Fibroblast of skin of right quadriceps (primary cell): ENCODE results near the gene GABRG3.
"Not testable (repeated sequence)": the region's sequence is repeated elsewhere in the genome, so short reads cannot be mapped to it uniquely, and the experiment has no call there.

Experiments used
- DNase-seq: peaks from one replicate; pipeline ENCODE4 v3.0.0-alpha.2; 2013

GABRG3 gene

DNA sequence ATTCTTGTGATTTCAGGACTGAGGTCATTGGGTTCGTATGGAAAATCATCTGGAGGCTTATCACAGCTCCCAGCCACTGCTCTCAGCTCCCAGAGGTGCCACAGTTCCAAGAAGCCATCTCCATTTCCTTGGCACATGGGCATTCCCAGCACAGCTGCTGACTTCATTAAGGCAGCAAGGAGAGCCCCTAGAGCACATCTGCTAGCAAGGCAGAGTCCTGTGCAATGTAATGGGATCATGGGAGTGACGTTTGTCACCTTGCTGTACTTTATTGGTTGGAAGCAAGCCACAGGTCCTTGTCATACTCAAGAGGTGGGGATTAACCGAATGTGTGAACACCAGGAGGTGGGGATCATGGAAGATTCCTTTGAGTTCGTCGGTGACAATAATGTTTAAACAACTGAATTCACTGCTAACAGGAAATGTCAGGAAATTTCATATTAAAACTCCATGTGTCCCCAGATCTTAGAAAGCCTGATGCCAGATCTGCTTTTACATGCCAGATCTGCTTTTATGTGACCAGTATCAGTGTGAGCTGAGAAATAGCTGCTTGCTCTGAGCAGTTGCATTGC, 148.8 kb downstream of the GABRG3 start:
- DNase-seq, result no peak

DNA sequence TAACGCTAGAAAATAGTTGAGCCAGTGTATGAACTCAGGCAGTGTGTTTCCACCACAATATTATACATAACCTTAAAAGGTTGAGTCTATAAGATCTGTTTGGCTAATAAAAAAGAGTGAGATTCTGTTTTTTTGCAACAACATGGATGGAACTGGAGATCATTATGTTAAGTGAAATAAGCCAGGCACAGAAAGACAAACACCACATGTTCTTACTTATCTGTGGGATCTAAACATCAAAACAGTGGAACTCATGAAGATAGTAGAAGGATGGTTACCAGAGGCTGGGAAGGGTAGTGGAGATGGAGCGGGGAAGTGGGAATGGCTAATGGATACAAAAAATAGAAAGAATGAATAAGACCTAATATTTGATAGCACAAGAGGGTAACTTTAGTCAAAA, 150.7 kb downstream of the GABRG3 start:
- no peak for DNase-seq

DNA sequence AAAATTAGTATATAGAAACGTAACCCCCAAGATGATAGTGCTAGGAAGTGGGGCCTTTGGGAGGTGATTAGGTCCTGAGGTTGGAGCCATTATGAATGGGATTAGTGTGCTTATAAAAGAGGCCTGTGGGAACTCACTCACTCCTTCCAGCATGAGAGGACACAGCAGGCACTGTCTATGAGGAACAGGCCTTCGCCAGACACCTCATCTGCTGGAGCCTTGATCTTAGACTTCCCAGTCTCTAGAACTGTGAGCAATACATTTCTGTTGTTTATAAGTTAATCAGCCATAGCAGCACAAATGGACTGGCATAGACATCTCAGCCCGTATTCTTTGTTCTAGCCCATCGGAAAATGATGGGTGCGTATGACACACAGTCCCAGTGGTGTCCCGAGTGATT, 152.3 kb downstream of the GABRG3 start:
- DNase-seq, result no peak

DNA sequence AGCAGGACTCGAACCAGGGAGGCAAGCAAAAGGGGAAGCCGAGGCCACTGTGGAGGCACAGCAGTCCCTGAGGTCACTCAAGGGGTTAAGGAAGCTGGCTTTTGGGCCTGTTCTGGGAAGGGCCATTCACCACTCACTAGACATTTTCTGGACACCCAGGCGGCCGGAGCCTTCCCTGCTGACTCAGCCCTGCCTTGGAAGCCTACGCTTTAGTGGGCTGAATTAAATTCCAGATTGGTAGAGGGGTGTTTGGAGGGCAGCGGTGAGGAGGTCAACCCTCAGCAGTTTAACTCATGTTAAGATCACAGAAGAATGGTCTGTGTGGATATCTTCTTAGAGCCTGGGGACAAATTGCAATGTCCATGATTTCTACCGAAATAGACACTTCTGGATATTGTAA, 152.8 kb downstream of the GABRG3 start:
- no peak for DNase-seq

DNA sequence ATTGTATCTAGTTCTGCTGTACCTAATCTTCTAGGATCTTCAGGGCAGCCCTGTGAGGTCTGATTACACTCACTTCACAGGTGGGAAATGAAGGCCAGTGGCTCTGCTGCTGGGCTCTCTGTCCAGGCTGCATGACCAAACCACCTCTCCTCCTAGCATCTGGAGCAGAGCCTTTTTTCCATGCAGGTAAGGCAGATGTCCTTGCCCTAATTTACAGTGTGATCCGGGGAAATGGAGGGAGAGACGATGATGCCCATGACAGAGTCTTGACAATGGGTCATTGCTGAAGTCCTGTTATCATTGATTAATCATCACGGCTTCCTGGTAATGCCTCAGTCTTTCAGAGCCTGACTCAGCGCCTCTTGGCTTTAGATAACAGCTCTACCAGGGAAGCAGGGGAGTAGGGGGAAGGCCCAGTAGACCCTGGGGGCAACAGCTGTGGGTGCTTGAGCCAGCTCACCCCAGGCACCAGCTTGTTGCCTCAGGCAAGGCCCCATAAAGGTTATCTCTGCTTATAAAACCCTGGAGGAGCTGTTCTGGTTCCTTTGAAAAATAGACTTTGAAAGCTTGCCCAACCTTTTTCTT, 153.4 kb downstream of the GABRG3 start:
- DNase-seq, result no peak

DNA sequence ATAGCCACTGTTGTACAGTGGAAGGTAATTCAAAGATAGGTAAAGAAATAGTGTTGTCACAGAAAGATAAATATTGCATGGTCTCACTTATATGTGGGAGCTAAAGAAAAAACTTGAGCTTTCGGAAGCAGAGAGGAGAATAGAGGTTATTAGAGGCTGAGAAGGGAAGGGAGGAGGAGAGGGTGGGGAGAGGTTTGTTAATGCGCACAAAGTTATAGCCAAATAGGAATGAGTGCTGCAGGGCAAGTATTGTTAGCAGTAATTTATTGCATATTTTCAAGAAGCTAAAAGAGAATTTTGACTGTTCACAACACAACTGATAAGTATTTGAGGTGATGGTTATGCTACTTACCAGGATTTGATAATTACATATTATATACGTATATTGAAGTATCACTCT, 154.2 kb downstream of the GABRG3 start:
- no peak for DNase-seq

DNA sequence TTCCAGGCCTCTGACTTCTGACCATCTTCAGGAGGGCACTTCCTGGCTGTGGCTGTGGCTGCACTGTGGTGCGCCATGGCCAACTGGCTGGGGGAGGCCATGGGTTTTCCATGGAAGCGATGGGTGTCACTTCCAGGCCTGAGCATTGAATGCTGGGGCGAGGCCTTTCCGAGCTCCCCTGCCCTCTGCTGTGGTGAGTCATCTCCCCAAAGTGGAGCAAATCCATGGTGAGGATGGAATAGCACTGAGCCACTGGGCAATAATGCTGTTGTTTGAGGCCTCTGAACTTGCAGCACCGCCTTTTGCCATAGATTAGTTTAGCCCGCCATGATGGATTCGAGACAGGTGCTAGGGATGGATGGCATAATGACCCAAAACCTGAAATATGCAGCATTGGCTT, 155.5 kb downstream of the GABRG3 start:
- no peak for DNase-seq

DNA sequence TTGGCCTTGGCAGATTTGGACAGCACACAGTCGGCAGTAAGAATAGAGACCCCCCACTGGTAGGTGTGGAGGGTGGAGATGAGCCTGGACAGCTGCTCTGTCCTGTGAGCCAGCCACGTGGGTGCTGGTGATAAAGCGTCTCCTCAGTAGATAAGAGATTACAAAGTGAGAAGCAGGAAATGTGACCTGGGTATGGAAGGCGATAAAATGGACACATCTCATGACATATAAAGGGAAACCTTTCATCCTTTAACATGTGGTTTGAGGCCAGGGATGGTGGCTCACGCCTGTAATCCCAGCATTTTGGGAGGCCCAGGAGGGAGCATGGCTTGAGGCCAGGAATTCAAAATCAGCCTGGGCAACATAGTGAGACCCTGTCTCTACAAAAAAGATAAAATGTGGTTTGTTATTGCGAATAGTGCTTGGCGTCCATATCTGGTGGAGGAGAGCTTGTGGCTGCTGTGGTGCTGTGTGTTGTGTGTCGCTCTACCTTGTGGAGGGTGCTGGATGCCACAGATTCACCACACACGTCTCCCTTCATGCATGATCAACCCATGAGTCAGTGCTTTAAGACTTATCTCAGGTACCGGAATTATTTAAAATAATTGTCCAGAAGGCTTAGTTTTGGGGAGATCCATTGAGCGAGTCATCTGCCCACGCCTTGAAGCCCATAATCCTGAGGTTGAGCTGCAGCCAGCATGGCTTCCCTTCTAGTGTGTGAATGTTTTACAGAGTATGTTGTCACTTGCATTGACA, 157.0 kb downstream of the GABRG3 start:
- DNase-seq, result no peak

DNA sequence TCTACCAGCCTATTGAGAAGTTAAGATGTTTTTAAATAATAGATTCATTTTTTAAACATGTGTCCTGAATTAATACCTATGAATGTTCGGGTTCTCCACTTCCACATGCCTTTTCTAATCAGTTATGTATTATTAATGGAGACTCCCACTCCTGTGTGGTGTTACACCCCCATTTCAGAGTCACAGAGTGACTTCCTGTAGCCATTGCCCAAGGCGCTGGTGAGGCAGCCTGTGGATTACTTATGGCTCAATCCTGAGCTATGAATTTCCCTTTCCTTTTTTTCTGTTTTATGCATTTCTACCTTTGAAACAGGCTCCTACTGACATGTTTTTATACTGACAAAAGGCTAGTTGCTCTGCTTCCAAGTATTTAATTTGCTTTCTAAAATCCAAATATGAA, 162.3 kb downstream of the GABRG3 start:
- no peak for DNase-seq

DNA sequence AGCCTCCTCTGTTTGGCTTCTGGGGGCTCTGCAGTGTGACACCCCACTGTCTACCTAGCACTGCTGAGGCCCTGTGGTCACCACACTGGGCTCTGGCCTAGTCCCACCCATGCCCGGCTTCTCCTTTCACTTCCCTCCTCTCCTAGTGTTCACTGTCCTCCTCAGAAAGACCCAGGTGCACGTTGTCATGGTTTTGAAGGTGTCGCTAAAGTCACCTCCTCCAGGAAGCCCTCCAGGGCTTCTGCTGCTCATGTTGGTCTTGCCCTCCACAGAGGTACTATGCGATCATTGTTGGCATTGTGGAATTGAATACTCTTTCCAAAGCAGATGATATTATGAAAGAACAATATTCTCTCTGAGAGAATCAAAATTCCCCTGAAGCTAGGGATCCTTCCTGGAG, 163.5 kb downstream of the GABRG3 start:
- no peak for DNase-seq

DNA sequence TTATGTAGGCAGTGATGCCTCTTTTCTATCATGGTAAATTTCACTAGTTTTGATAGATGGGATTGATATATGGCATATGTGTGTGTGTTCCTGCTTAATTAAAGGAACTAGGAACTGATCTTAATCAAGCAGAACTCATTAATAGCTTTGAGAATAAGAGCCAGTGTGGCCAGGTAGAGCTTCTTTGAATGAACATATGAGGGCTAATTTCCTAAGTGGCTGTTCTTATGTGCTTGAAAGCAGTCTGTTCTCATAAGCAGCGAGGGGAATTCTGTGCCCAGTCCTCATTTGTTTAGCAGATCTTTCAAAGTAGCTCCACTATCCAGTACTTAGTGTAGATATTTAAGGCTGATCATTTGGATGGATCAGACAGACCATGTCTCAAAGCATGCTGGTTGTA, 164.2 kb downstream of the GABRG3 start:
- no peak for DNase-seq

DNA sequence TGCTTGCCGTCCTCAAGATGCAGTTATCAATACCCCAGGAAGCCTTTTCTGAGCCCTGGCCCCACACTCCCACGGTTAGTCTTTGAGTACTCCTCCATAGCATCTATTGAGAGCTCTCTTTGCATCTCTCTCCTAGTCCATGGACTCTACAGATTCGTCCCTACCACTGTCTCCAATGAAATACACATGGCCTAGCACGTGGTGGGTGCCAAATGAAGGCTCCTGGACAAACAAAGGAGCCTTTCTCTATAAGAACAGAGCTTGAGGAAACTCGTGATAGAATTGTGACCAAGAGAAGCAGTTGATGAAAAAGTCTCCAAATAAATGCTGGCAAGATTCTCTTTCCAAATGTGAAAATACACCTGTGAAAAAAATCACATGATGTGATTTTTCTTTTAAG, 166.1 kb downstream of the GABRG3 start:
- no peak for DNase-seq

DNA sequence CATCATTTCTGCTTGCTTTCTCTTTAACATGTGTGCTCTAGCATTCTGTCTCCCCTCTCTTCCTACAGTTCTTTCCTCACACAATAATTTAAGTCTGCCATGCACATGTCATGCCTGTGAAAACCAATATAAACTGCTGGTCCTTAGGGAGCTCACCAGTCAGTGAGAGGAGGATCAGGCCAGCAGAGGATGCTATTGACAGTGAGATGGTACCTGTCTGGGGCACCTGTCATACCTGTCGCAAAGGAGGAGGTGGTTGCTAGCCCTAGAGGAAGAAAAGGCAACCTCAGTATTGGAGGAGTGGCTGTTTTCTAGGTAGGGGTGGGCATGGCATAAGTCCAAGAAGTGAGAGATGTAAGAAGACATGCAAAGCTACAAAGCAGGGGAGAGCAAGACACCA, 194.6 kb downstream of the GABRG3 start:
- DNase-seq, result no peak

DNA sequence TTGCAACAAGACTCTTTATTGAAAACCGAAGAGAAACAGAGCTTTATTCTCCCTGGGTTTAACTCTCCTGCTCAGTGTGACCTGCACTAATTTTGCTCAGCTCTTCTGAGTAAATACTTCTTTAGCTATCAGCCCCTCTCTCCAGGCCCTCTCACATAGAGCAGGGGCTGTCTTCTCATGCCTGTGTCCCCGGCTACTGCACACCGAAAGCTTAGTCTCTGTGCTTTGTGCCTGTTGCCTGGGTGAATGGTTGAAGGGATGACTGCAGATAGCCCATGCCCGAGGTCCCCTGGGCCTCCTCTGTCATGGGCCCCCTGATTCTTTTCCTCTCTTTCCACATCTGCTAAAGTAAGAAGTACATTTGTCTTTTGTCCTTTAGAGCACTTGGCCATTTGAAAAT, 195.9 kb downstream of the GABRG3 start:
- no peak for DNase-seq

DNA sequence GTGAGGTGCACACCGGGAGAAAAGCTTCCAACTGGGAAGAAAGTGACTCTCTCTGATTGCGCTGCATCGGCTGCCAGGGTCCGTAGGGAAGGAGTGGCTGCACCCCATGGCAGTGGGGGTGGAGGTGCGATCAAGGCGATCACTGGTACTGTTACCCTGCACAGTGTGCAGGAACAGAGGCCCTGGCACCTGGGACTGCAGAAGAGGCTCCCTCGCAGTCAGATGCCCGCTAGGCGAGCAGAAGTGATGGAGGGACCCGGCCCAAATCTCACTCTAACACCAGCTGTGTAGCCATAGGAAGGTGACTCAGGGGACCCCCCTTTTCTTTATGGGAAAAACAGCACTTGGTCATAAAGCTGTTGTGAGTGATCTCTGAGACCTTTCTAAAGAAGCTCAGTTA, 196.8 kb downstream of the GABRG3 start:
- no peak for DNase-seq

DNA sequence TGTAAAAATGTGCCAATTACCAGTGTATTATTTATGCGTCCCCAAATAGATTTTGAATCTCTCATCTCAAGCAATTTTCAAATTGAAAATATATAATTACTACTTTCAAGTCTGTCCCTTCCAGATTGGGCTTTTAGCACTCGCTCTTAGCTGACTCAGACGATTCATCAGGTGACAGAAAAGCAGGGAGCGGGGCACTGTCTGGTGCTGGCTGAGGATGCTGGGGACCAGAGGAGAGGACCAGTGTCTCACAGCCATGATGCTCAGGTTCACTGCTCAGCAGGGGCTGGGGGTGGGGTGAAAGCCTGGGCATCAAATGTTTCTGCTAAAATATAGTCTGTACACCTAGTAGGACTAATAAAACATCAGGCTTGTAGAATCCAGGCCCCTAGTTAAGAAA, 199.9 kb downstream of the GABRG3 start:
- no peak for DNase-seq

DNA sequence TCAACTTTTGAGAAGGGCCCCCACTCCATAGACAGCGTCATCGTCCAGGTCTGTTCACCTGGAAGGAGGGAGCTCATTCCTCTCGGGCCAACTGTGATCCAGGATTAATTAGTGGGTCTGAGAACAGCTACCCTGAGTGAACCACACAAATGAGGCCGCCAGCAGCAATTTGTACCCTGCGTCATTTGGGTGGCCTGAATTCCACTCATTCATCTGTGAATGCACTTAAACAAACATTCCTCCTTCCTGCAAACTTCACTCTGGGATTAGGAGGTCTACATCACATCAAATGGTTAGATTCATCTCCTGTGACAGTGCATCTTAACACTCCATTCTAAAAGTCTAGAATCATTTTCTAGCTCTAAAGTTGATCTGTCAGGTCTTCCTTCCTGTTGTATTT, 201.8 kb downstream of the GABRG3 start:
- no peak for DNase-seq

DNA sequence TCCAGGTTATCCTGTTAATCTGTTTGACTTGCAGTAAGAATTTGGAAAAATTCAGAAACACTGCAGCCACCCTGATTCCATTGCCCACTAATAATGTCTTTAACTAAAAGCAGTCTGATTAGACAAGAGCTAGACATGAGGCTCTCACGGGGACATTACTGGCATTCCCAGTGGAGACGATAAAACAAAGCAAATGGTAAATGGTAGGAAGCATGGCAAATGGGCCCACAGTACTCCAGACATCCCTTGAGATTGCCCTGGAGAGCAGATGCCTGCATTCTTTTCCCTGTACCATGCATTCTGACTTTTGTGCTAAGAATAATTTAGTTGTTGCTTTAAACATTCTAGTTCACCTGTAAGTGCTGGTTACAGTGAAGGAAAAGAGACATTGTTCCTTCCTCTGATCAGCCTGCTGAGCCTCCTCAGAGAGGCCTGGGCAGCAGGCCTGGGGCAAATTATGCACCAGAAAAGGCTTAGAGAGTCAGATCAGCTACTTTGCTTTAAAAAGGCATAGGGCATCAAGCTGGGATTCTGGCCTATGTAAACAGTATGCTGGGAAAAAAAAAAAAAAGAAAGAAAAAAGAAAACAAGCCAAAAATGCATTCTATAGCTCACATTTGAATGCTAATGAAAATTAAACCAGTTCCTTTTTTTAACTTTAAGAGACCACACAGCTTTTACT, 204.6 kb downstream of the GABRG3 start:
- DNase-seq, result no peak

DNA sequence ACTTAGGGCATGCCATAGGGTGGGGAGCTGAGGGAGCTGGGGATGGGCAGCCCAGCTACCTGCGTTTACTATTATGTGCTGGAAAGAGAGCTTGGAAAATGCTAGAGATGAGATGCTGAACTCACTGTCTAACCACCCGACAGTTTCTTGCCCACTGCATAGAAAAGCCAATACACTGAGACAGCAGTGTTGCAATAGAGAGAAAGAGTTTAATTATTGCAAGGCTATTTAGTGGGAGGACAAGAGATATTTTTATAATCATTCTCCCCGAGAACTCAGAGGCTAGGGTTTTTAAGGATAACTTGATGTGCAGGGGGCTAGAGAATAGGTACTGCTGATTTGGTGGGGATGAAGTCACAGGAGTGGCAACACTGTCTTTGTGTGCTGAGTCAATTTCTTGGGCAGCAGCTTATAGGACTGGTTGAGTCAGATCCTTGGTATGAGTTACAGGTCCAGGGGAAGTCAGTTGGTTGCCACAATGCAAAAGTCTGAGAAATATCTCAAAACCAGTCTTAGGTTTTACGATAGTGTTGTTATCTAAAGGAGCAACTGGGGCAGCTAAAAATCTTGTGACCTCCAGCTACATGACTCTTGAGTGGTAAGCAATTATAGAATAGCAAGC, 205.9 kb downstream of the GABRG3 start:
- no peak for DNase-seq

DNA sequence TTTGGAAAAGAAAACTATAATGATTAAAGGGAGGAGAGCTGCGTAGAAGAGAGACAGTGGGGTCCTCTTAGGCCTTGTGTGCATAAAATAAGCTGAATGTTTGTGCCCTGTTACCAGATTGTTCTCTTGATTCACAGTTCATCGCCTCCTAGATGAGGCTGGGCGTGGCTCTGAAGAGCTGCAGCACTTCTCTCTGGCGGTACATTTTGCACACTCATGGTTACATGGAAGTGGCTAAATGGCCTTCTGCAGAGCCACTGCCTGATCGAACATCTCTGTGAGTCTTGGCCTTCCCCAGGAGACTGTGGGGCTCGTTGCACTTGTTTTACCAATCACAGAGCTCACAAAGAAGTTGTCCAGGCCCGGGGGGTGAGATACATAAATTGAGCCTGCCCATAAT, 208.8 kb downstream of the GABRG3 start:
- DNase-seq, result no peak

DNA sequence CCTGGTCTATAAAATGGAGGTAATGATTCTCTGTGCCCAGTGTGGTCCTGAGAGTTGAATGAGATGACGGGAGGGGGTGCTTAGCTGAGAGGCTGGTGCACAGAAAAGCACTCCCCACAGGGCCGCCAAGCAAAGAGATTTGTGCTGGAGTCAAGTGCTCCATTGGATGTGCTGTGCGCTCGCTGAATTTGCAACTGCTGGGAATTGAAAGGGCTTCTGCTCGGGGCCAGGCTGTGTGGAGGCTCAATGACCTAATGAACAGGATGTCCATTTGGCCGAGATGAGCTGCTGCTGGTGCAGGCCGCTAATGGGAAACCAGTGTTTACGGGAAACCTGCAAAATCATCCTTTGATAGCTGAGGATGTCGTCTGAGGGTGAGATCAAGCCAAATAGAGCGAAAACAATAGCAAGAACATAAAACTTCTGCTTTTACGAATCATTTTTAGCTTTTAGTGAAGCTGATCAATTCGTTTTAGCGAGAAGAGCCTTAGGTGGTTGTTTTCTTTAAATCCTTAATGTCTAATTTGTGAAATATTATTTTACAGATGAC, 211.7 kb downstream of the GABRG3 start:
- no peak for DNase-seq

DNA sequence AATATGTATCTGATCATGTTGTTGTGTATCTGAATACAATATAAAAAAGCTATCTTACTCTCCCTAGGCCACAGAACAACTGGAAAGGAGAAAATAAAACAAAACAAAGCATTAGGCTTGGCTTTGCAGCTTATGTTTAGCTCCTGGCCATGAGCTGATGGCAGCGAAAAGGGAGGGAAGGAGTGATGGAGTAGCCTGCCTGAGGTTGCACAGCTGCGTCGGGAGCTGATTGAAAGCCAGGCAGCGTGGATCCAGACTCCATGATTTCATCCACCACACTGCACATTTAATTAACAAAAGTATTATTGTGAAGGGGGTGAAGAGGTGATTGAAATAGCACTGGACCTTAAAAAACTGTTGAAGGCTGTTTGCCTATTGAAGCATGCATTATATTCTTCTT, 212.2 kb downstream of the GABRG3 start:
- DNase-seq, result peak; percentile 14

DNA sequence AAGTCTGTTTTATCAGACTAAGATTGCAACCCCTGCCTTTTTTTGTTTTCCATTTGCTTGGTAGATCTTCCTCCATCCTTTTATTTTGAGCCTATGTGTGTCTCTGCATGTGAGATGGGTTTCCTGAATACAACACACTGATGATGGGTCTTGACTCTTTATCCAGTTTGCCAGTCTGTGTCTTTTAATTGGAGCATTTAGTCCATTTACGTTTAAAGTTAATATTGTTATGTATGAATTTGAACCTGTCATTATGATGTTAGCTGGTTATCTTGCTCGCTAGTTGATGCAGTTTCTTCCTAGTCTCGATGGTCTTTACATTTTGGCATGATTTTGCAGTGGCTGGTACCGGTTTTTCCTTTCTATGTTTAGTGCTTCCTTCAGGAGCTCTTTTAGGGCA, 220.5 kb downstream of the GABRG3 start:
- DNase-seq, result not testable (repeated sequence)
